GM23338 (cell line): ENCODE data around the gene C22orf23. TPM values are rescaled to one million over a fixed set of nuclear protein-coding genes. Genes with fewer than 3 reads are reported as not detected.

Experiments
- ATAC-seq: fragments of 200-7000 bp; cut with Tn5 transposase; 3 replicates; pipeline ENCODE4 v1.9.1; 2020
- DNase-seq: peaks from one replicate; pipeline ENCODE4 v3.0.0-alpha.2; 2015; ENCODE audit warnings: low spot score
- H2AFZ ChIP-seq: fragments of 200-600 bp; sonication (generic); 2 replicates; pipeline ENCODE4 v1.8.0; 2016; ENCODE audit warnings: antibody characterized with exemption, mild to moderate bottlenecking, moderate library complexity
- H3F3A ChIP-seq: fragments of 200-600 bp; sonication (generic); replicated peaks from 2 replicates; pipeline ENCODE4 v1.8.0; 2017; ENCODE audit warnings: antibody characterized with exemption, mixed run types, low read depth
- H3K27ac ChIP-seq: fragments of 200-600 bp; sonication (generic); 2 replicates; pipeline ENCODE4 v1.6.1; 2016; ENCODE audit warnings: low read depth
- H3K27me3 ChIP-seq: fragments of 200-600 bp; sonication (generic); 2 replicates; pipeline ENCODE4 v1.8.0; 2016; ENCODE audit warnings: mild to moderate bottlenecking, mixed run types, moderate library complexity; ENCODE audit not compliant: insufficient read depth
- H3K36me3 ChIP-seq: fragments of 200-600 bp; sonication (generic); 2 replicates; pipeline ENCODE4 v1.8.0; 2016; ENCODE audit warnings: mild to moderate bottlenecking; ENCODE audit not compliant: insufficient read depth
- H3K4me1 ChIP-seq: fragments of 200-600 bp; sonication (generic); 2 replicates; pipeline ENCODE4 v1.8.0; 2016; ENCODE audit warnings: mild to moderate bottlenecking, moderate library complexity; ENCODE audit not compliant: insufficient read depth
- H3K4me2 ChIP-seq: fragments of 200-600 bp; sonication (generic); 2 replicates; pipeline ENCODE4 v1.7.1; 2017; ENCODE audit warnings: mixed run types
- H3K4me3 ChIP-seq: fragments of 200-600 bp; sonication (generic); 2 replicates; pipeline ENCODE4 v1.6.1; 2016; ENCODE audit warnings: mixed run types
- H3K79me2 ChIP-seq: fragments of 200-600 bp; sonication (generic); replicated peaks from 2 replicates; pipeline ENCODE4 v1.8.0; 2017; ENCODE audit warnings: mild to moderate bottlenecking; ENCODE audit not compliant: insufficient read depth
- H3K9me2 ChIP-seq: fragments of 200-600 bp; sonication (generic); 2 replicates; pipeline ENCODE4 v1.8.0; 2017; ENCODE audit not compliant: insufficient read depth
- H4K20me1 ChIP-seq: fragments of 200-600 bp; sonication (generic); replicated peaks from 2 replicates; pipeline ENCODE4 v1.8.0; 2017; ENCODE audit warnings: mild to moderate bottlenecking; ENCODE audit not compliant: insufficient read depth
- H3K27ac Mint-ChIP-seq: 2 replicates; pipeline ENCODE4 v1.8.0; 2020; ENCODE audit warnings: inconsistent platforms, mild to moderate bottlenecking, moderate library complexity, mixed read lengths
- H3K27me3 Mint-ChIP-seq: 3 replicates; pipeline ENCODE4 v1.8.0; 2022; ENCODE audit warnings: low read depth, mild to moderate bottlenecking, moderate library complexity, mixed read lengths, inconsistent platforms; ENCODE audit not compliant: insufficient read depth, poor library complexity
- H3K36me3 Mint-ChIP-seq: 3 replicates; pipeline ENCODE4 v1.8.0; 2021; ENCODE audit warnings: low read depth, mild to moderate bottlenecking, inconsistent platforms, moderate library complexity, mixed read lengths
- H3K4me1 Mint-ChIP-seq: 3 replicates; pipeline ENCODE4 v1.8.0; 2020; ENCODE audit warnings: mild to moderate bottlenecking, inconsistent platforms, mixed read lengths
- H3K4me3 Mint-ChIP-seq: 3 replicates; pipeline ENCODE4 v1.8.0; 2021; ENCODE audit warnings: moderate library complexity, mild to moderate bottlenecking, inconsistent platforms, mixed read lengths
- H3K9me3 Mint-ChIP-seq: 3 replicates; pipeline ENCODE4 v1.8.0; 2020; ENCODE audit warnings: moderate library complexity, mild to moderate bottlenecking, inconsistent platforms, mixed read lengths
- CREB1 ChIP-seq: fragments of 250-450 bp; sonication (Bioruptor Pico); IDR thresholded peaks from 2 replicates; pipeline ENCODE4 v1.5.0; 2020; ENCODE audit warnings: low read depth, mild to moderate bottlenecking, moderate library complexity
- ETS1 ChIP-seq: IDR thresholded peaks from 2 replicates; pipeline ENCODE4 v1.6.1; 2016; ENCODE audit warnings: antibody characterized with exemption
- EZH2 ChIP-seq: fragments of 200-600 bp; sonication (generic); IDR thresholded peaks from one replicate; pipeline ENCODE4 v1.8.0; 2017; ENCODE audit warnings: antibody characterized with exemption, mild to moderate bottlenecking, low read depth; ENCODE audit not compliant: unreplicated experiment
- EZH2phosphoT487 ChIP-seq: fragments of 200-600 bp; sonication (generic); IDR thresholded peaks from one replicate; pipeline ENCODE4 v1.8.1; 2018; ENCODE audit warnings: antibody characterized with exemption; ENCODE audit not compliant: unreplicated experiment
- JUNB ChIP-seq: IDR thresholded peaks from one replicate; pipeline ENCODE4 v1.6.1; 2016; ENCODE audit warnings: antibody characterized with exemption; ENCODE audit not compliant: unreplicated experiment
- NANOG ChIP-seq: IDR thresholded peaks from 2 replicates; pipeline ENCODE4 v1.6.1; 2016; ENCODE audit warnings: antibody characterized with exemption, borderline replicate concordance
- POLR2AphosphoS5 ChIP-seq: IDR thresholded peaks from 2 replicates; pipeline ENCODE4 v1.6.1; 2016; ENCODE audit warnings: antibody characterized with exemption, low read depth
- REST ChIP-seq: IDR thresholded peaks from one replicate; pipeline ENCODE4 v1.6.1; 2018; ENCODE audit warnings: antibody characterized with exemption; ENCODE audit not compliant: unreplicated experiment
- STAT1 ChIP-seq: IDR thresholded peaks from one replicate; pipeline ENCODE4 v1.6.1; 2016; ENCODE audit warnings: antibody characterized with exemption; ENCODE audit not compliant: unreplicated experiment
- ZNF114 ChIP-seq: fragments of 250-450 bp; sonication (Bioruptor Pico); IDR thresholded peaks from 2 replicates; pipeline ENCODE4 v1.5.0; 2020; ENCODE audit warnings: mild to moderate bottlenecking, moderate library complexity
- ZNF331 ChIP-seq: fragments of 250-450 bp; sonication (Bioruptor Pico); IDR thresholded peaks from 2 replicates; pipeline ENCODE4 v1.5.0; 2020; ENCODE audit warnings: low read depth, mild to moderate bottlenecking, moderate library complexity
- polyA plus RNA-seq: library from polyadenylated mRNA; unstranded; fragments of >200 nt; fragmentation: Nextera tagmentation; extraction: Ambion mirVana; gene quantifications from 2 replicates; pipeline ENCODE4 v1.2.1, GENCODE V29; 2016
- total RNA-seq: library from RNA; depleted of rRNA; stranded (reverse); fragments of >200 nt; shearing (Covaris generic); gene quantifications from 2 replicates; pipeline ENCODE4 v1.2.3, GENCODE V29; 2014
- TF ChIP-seq, protein P1 (sequence below), 2 experiments: fragments of 200-600 bp in 1 of 2; sonication (generic) in 1 of 2; conservative IDR thresholded peaks; 2 replicates each; pipeline versions ENCODE4 v1.5.1 to v1.6.1; 2016 to 2017; ENCODE audit warnings: antibody characterized with exemption in 2 of 2, low read depth in 2 of 2, mild to moderate bottlenecking in 2 of 2, moderate library complexity in 1 of 2

The C22orf23 gene
- total and polyA plus RNA-seq, 2 experiments from 2014 or later: 0.38 TPM; not detected in 1

DNA sequence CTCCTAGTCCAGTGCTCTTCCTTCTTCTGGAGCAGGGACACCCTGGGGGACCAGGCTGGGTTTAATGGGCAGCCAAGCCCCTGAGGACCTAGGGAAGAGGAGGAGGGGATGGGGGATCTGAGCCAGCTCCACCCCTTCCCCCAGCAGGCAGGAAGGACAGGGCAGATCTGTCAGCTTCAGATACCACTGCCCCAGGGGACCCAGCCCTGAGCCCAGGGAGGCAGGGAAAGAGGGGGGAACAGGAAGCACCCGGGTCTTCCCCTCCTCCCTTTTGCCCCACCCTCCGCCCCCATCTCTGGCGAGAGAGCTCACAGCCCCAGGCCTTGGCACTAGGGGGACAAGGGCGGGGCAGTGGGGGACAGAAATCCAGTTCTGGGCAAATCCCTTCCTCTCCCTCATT lies 42.7 kb upstream of the C22orf23 start (continued):
- TF ChIP-seq EZH2: no peak
- TF ChIP-seq REST: no peak
- TF ChIP-seq EZH2phosphoT487: no peak
- no peak for TF ChIP-seq JUNB
- TF ChIP-seq ZNF114 (CRISPR knock-in tag): no peak
- TF ChIP-seq ZNF331: no peak
- no peak for TF ChIP-seq CREB1 (CRISPR knock-in tag)
- no peak for TF ChIP-seq NANOG
- TF ChIP-seq STAT1: no peak
- no peak for TF ChIP-seq POLR2AphosphoS5

GRCh38 chr22:37995460-37995859 lies 42.1 kb upstream of the C22orf23 start:
- no peak overlapping the region for H3K4me2 ChIP-seq
- Mint-ChIP-seq H3K27ac (no peak overlapping the region), H3K4me3 (no peak overlapping the region), H3K9me3 (no peaks in the 10 kb centered on the region), H3K4me1 (peaks cover 22% of the 10 kb centered on the region), H3K36me3 (no peaks in the 10 kb centered on the region; the same call in 2 of the 3 replicates), H3K27me3 (peaks cover 12% of the 10 kb centered on the region)
- H3K27ac ChIP-seq: no peak overlapping the region
- no peak overlapping the region for H3K4me3 ChIP-seq
- H3F3A ChIP-seq: no peaks in the 10 kb centered on the region
- TF ChIP-seq CREB1 (CRISPR knock-in tag): no peak
- TF ChIP-seq ZNF331: no peak
- TF ChIP-seq ZNF114 (CRISPR knock-in tag): no peak
- TF ChIP-seq, protein P1, sequence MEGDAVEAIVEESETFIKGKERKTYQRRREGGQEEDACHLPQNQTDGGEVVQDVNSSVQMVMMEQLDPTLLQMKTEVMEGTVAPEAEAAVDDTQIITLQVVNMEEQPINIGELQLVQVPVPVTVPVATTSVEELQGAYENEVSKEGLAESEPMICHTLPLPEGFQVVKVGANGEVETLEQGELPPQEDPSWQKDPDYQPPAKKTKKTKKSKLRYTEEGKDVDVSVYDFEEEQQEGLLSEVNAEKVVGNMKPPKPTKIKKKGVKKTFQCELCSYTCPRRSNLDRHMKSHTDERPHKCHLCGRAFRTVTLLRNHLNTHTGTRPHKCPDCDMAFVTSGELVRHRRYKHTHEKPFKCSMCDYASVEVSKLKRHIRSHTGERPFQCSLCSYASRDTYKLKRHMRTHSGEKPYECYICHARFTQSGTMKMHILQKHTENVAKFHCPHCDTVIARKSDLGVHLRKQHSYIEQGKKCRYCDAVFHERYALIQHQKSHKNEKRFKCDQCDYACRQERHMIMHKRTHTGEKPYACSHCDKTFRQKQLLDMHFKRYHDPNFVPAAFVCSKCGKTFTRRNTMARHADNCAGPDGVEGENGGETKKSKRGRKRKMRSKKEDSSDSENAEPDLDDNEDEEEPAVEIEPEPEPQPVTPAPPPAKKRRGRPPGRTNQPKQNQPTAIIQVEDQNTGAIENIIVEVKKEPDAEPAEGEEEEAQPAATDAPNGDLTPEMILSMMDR (conservative IDR thresholded peaks at IDR 0.05; ENCODE audit: low read depth in 2 of 2): no peak
- no peak for TF ChIP-seq REST
- TF ChIP-seq ETS1: no peak
- no peak for TF ChIP-seq STAT1
- TF ChIP-seq JUNB: no peak
- TF ChIP-seq POLR2AphosphoS5: no peak
- no peaks in the 10 kb centered on the region for H3K4me1 ChIP-seq
- ATAC-seq (no peak), DNase-seq (no peak)
- no peaks in the 10 kb centered on the region for H4K20me1 ChIP-seq
- H2AFZ ChIP-seq: no peak overlapping the region
- no peaks in the 10 kb centered on the region for H3K9me2 ChIP-seq
- H3K36me3 ChIP-seq: no peaks in the 10 kb centered on the region
- H3K79me2 ChIP-seq: no peaks in the 10 kb centered on the region
- H3K27me3 ChIP-seq: no peaks in the 10 kb centered on the region
